Subcutaneous adipose tissue (tissue), 4 donors: ENCODE data around the gene SUCLG1. TPM values are rescaled to one million over a fixed set of nuclear protein-coding genes. Genes with fewer than 3 reads are reported as not detected.

Source experiments
- CTCF ChIP-seq: fragments of 450-650 bp; IDR thresholded peaks from one replicate; pipeline ENCODE4 v1.5.1; 2016; ENCODE audit warnings: low read depth, mild to moderate bottlenecking, control low read depth, antibody characterized with exemption, moderate library complexity
- total RNA-seq, 4 donors: library from RNA; depleted of rRNA; stranded (reverse); fragments of >200 nt; gene quantifications; one replicate each; pipeline ENCODE4 v1.1.0, GENCODE V29; 2016

The SUCLG1 gene
- total RNA-seq, 4 donors from 2014 or later, result 83.8 to 284 (median 129) TPM

GRCh38 chr2:84421197-84421596, 37.9 kb downstream of the SUCLG1 start:
- no peak for TF ChIP-seq CTCF

GRCh38 chr2:84417453-84418145, 41.5 kb downstream of the SUCLG1 start:
- TF ChIP-seq CTCF, result no peak

- TF ChIP-seq CTCF, result no peak
These were observed 49.5 kb downstream of the SUCLG1 start for GRCh38 chr2:84409531-84409930.

- no peak for TF ChIP-seq CTCF
These were observed 63.3 kb downstream of the SUCLG1 start for GRCh38 chr2:84395820-84396219.

- no peak for TF ChIP-seq CTCF
These were observed 64.5 kb downstream of the SUCLG1 start for GRCh38 chr2:84394628-84395027.

- TF ChIP-seq CTCF, result no peak
These were observed 65.3 kb downstream of the SUCLG1 start for GRCh38 chr2:84393829-84394228.

- no peak for TF ChIP-seq CTCF
These were observed 69.3 kb downstream of the SUCLG1 start for GRCh38 chr2:84389794-84390193.
